Neural cell (in vitro differentiated cells): ENCODE data around the gene IER5L.
"Not testable (repeated sequence)": the region's sequence is repeated elsewhere in the genome, so short reads cannot be mapped to it uniquely, and the experiment has no call there.

Experiments
- CTCF ChIP-seq: fragments of 450-650 bp; IDR thresholded peaks from 2 replicates; pipeline ENCODE4 v1.5.1; 2014; ENCODE audit warnings: antibody characterized with exemption, mild to moderate bottlenecking, moderate library complexity; ENCODE audit not compliant: poor library complexity, severe bottlenecking
- EZH2 ChIP-seq: fragments of 200-600, 300-800 bp; shearing (Covaris generic), sonication (generic); IDR thresholded peaks from 2 replicates; pipeline ENCODE4 v1.6.1; 2014; ENCODE audit warnings: antibody characterized with exemption, low read length, borderline replicate concordance, mild to moderate bottlenecking; ENCODE audit not compliant: insufficient read depth, poor library complexity, severe bottlenecking
- MXI1 ChIP-seq: fragments of 450-650 bp; conservative IDR thresholded peaks from 2 replicates; pipeline ENCODE4 v1.6.1; 2014; ENCODE audit warnings: antibody characterized with exemption, mild to moderate bottlenecking; ENCODE audit not compliant: poor library complexity, severe bottlenecking
- POLR2AphosphoS5 ChIP-seq: IDR thresholded peaks from 2 replicates; pipeline ENCODE4 v1.6.1; 2012
- RAD21 ChIP-seq: fragments of 450-650 bp; conservative IDR thresholded peaks from 2 replicates; pipeline ENCODE4 v1.6.1; 2014; ENCODE audit warnings: antibody characterized with exemption, mild to moderate bottlenecking, moderate library complexity

- TF ChIP-seq CTCF, EZH2, RAD21, POLR2AphosphoS5, MXI1: not testable (repeated sequence)
Measured at GRCh38 chr9:129189971-129190370, 11.9 kb upstream of the IER5L start.
